Measurements from ENCODE around the gene ASCC3.

DNA sequence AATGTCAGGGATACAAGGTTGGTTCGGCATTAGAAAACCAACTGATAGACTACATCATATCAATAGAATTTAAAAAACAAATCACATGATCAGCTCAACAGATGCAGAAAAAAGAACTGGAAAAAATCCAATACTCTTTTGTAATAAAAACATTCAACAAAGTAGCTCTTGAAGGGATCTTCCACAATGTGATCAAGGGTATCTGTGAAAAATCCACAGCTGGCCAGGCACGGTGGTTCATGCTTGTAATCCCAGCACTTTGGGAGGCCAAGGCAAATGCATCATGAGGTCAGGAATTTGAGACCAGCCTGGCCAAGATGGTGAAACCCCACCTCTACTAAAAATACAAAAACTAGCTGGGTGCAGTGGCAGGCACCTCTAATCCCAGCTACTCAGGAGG is 63.1 kb downstream of the ASCC3 start:
- TF ChIP-seq GATA2 (IDR thresholded peaks at IDR 0.05; ENCODE audit: low read depth, low read length) (no peak), GATA3 (IDR thresholded peaks at IDR 0.05; ENCODE audit: low read depth, low read length) (no peak)

Data from SH-SY5Y (cell line).